Measurements from ENCODE around the gene CEBPB.

Gene CEBPB

GRCh38 chr20:50186151-50186885, 4.3 kb upstream of the CEBPB start:
- ATAC-seq, result no peak
- Mint-ChIP-seq H3K36me3 (no peaks in the 10 kb centered on the region), H3K27me3 (peaks cover 31% of the 10 kb centered on the region), H3K4me1 (peaks cover 10% of the 10 kb centered on the region), H3K27ac (peak overlapping the region; percentile 42), H3K9me3 (no peaks in the 10 kb centered on the region), H3K4me3 (no peak overlapping the region)

- Mint-ChIP-seq H3K4me1 (peaks cover 10% of the 10 kb centered on the region), H3K27me3 (peaks cover 31% of the 10 kb centered on the region)
These were observed 3.6 kb upstream of the CEBPB start for GRCh38 chr20:50186987-50187402.

DNA sequence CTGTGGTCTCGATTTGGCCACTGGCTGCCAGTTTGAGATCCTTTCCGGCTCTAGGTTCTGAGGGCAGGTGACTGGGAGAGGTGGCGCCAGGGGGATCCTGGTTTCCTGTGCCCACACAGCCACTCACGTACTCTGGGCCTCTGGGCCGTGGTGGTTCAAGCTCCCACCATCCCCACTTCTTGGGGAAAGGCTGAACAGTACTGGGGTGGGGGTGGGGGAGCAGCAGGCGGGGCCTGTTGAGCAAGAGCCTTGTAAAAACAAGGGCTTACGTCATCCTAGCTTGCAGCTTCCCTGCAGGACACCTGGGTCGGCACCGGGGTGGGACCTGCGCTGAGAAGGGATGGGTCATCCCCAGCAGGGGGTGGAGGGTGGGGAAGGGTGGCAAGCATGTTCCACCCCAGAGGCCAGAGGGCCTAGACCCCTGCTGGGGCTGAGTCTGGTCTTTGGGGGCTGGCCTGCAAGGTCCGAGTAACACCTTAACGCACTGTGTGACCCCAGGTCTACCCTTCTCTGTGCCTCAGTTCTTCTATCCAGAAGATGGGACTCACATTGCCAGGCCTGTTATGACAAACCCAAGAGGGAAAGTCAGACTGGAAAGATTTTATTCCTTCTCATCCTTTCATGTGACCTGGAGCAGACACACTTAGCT, 3.1 kb upstream of the CEBPB start:
- no peak overlapping the region for H3K4me3 Mint-ChIP-seq
- no peak for ATAC-seq
- no peaks in the 10 kb centered on the region for H3K36me3 Mint-ChIP-seq
- peaks cover 12% of the 10 kb centered on the region for H3K4me1 Mint-ChIP-seq
- H3K27ac Mint-ChIP-seq, result no peak overlapping the region
- peaks cover 31% of the 10 kb centered on the region for H3K27me3 Mint-ChIP-seq
- H3K9me3 Mint-ChIP-seq, result no peaks in the 10 kb centered on the region

More at GRCh38 chr20:50186987-50187402, 3.6 kb upstream of the CEBPB start:
- no peak overlapping the region for H3K4me3 Mint-ChIP-seq
- no peak for ATAC-seq
- H3K9me3 Mint-ChIP-seq, result no peaks in the 10 kb centered on the region
- no peaks in the 10 kb centered on the region for H3K36me3 Mint-ChIP-seq
- no peak overlapping the region for H3K27ac Mint-ChIP-seq

DNA sequence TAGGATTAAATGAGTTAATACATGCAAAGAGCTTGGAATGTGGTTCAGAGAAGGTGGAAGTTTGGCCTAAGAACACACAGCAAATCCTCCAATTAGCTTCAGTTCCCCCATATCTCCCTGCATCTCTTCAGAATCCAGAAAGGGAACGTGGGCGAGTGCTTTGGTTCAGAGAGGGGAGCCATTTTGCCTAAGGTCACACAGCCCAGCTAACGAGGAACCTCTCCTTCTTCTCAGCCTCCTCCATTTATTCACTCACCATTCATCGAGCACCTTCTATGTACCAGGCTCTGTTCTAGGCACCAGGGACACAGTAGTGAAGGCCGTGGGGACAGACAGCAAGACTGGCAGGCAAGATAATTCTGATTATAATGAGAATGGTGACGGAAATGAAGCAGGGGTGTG, 2.3 kb upstream of the CEBPB start:
- ATAC-seq, result no peak
- no peak overlapping the region for H3K4me3 Mint-ChIP-seq
- H3K9me3 Mint-ChIP-seq, result no peaks in the 10 kb centered on the region
- H3K27ac Mint-ChIP-seq, result no peak overlapping the region
- peaks cover 20% of the 10 kb centered on the region for H3K4me1 Mint-ChIP-seq
- H3K36me3 Mint-ChIP-seq, result no peaks in the 10 kb centered on the region
- H3K27me3 Mint-ChIP-seq, result peaks cover 31% of the 10 kb centered on the region

GRCh38 chr20:50188879-50189680, 1.6 kb upstream of the CEBPB start:
- ATAC-seq, result no peak
- H3K4me1 Mint-ChIP-seq, result peaks cover 28% of the 10 kb centered on the region
- no peak overlapping the region for H3K27ac Mint-ChIP-seq
- H3K36me3 Mint-ChIP-seq, result no peaks in the 10 kb centered on the region
- H3K4me3 Mint-ChIP-seq, result no peak overlapping the region
- no peaks in the 10 kb centered on the region for H3K9me3 Mint-ChIP-seq
- H3K27me3 Mint-ChIP-seq, result peaks cover 23% of the 10 kb centered on the region

DNA sequence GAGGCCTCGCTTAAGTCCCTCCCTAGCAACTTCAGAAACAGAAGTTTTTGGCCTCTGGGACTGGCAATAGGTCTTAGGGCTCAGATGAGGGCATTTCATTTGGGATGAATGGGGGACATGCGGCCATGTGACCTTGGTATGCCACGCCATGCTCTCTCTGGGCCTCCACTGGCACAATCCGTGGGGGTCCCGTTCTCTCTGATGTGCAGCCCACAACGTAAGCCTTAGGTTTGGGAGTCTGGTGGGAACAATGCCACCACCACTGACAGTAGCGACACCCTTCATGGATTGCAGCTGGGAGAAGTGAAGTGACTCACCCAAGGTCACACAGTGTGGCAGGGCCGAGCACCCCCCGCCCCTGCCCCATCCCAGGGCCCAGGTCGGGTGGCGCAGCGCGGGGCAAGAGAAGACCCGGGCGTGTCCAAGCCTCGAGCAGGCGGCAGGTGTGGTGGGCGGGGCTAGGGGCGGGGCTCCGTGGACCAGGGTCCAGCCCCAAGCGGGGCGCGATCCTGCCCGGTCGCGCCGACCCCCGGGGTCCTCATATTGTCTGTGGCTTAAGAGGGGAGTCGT, 864 bp upstream of the CEBPB start:
- Mint-ChIP-seq H3K4me1 (peaks cover 32% of the 10 kb centered on the region), H3K27me3 (peaks cover 16% of the 10 kb centered on the region), H3K36me3 (no peaks in the 10 kb centered on the region), H3K9me3 (no peaks in the 10 kb centered on the region), H3K4me3 (peak overlapping the region; percentile 62), H3K27ac (no peak overlapping the region)
- peak; percentile 5 for ATAC-seq

DNA sequence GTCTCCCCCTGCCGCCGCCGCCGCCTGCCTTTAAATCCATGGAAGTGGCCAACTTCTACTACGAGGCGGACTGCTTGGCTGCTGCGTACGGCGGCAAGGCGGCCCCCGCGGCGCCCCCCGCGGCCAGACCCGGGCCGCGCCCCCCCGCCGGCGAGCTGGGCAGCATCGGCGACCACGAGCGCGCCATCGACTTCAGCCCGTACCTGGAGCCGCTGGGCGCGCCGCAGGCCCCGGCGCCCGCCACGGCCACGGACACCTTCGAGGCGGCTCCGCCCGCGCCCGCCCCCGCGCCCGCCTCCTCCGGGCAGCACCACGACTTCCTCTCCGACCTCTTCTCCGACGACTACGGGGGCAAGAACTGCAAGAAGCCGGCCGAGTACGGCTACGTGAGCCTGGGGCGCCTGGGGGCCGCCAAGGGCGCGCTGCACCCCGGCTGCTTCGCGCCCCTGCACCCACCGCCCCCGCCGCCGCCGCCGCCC, 474 bp downstream of the CEBPB start:
- Mint-ChIP-seq H3K4me1 (peaks cover 36% of the 10 kb centered on the region), H3K9me3 (no peaks in the 10 kb centered on the region), H3K27me3 (peaks cover 2% of the 10 kb centered on the region), H3K27ac (peak overlapping the region; percentile 82), H3K36me3 (no peaks in the 10 kb centered on the region), H3K4me3 (peak overlapping the region; percentile 78)
- peak; percentile 60 for ATAC-seq

- peaks cover 31% of the 10 kb centered on the region for H3K4me1 Mint-ChIP-seq
- H3K36me3 Mint-ChIP-seq, result no peaks in the 10 kb centered on the region
- no peaks in the 10 kb centered on the region for H3K27me3 Mint-ChIP-seq
- H3K4me3 Mint-ChIP-seq, result peak overlapping the region; percentile 86
- ATAC-seq, result peak; percentile 60
- peak overlapping the region; percentile 82 for H3K27ac Mint-ChIP-seq
- H3K9me3 Mint-ChIP-seq, result no peaks in the 10 kb centered on the region
These were observed 1.1 kb downstream of the CEBPB start for GRCh38 chr20:50191544-50192363.

- no peak for ATAC-seq
- Mint-ChIP-seq H3K4me1 (peaks cover 39% of the 10 kb centered on the region), H3K9me3 (no peaks in the 10 kb centered on the region)
These were observed 2.0 kb downstream of the CEBPB start for GRCh38 chr20:50192364-50193198.

DNA sequence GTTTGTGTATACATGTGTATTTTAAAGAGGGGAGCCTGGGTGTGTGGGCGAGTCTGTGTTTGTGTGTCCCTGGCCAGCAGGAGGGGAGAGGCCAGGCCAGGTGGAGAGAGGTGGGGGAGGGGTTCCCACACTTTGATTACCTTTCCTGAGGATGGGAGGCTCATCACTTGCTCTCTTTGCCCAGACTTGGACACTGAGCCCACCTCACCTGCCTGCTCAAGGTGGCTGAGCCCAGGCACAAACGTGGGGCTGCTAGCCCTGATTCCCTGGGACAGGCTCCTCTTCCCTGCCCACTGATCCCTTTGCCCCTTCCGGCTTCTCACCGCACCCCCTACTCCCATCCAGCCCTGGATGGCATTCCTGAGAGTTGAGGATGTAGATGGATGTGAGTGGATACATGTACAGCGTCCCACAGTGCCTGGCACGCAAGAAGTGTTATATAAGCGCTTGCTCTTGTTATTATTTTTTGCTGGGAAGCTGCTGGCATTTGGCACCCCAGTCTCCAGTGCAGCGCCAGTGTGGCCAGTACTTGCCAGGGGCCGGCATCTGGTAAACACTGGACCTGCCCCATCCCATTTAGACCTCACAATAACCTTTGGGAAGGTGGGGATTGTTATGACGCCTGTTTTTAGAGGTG, 2.7 kb downstream of the CEBPB start:
- no peak for ATAC-seq
- Mint-ChIP-seq H3K36me3 (no peaks in the 10 kb centered on the region), H3K27ac (peak overlapping the region; percentile 82), H3K27me3 (no peaks in the 10 kb centered on the region), H3K4me1 (peaks cover 40% of the 10 kb centered on the region), H3K9me3 (no peaks in the 10 kb centered on the region), H3K4me3 (peak overlapping the region; percentile 86)

More at GRCh38 chr20:50192364-50193198, 2.0 kb downstream of the CEBPB start:
- no peaks in the 10 kb centered on the region for H3K36me3 Mint-ChIP-seq
- H3K27ac Mint-ChIP-seq, result peak overlapping the region; percentile 82
- no peaks in the 10 kb centered on the region for H3K27me3 Mint-ChIP-seq
- H3K4me3 Mint-ChIP-seq, result peak overlapping the region; percentile 86

- H3K4me3 Mint-ChIP-seq, result peak overlapping the region; percentile 86
- no peak for ATAC-seq
- H3K36me3 Mint-ChIP-seq, result no peaks in the 10 kb centered on the region
- no peaks in the 10 kb centered on the region for H3K27me3 Mint-ChIP-seq
- H3K4me1 Mint-ChIP-seq, result peaks cover 40% of the 10 kb centered on the region
- no peaks in the 10 kb centered on the region for H3K9me3 Mint-ChIP-seq
- peak overlapping the region; percentile 82 for H3K27ac Mint-ChIP-seq
These were observed 3.3 kb downstream of the CEBPB start for GRCh38 chr20:50193836-50194421.

GRCh38 chr20:50194422-50194830, 3.8 kb downstream of the CEBPB start:
- peaks cover 2% of the 10 kb centered on the region for H3K36me3 Mint-ChIP-seq
- no peak overlapping the region for H3K4me3 Mint-ChIP-seq
- H3K27ac Mint-ChIP-seq, result no peak overlapping the region
- no peaks in the 10 kb centered on the region for H3K27me3 Mint-ChIP-seq
- no peak for ATAC-seq
- H3K4me1 Mint-ChIP-seq, result peaks cover 40% of the 10 kb centered on the region
- peaks cover 2% of the 10 kb centered on the region for H3K9me3 Mint-ChIP-seq

All from stimulated activated memory B cell treated with anti-CD40 and anti-IgM and Interleukin-4, amounts not matched to agents 10 μg/mL and 1 μg/mL and 100 μg/mL, for 72 hours (primary cell).